Erythroblast (primary cell): Measurements from ENCODE around the gene LRRC53.

Experiments
- GATA1 ChIP-seq: IDR thresholded peaks from 2 replicates; pipeline ENCODE4 v1.6.1; 2011; ENCODE audit warnings: low read depth, mild to moderate bottlenecking, control low read depth, low read length, moderate library complexity
- POLR2A ChIP-seq: IDR thresholded peaks from 2 replicates; pipeline ENCODE4 v1.6.1; 2011; ENCODE audit warnings: mild to moderate bottlenecking, low read length

GRCh38 chr1:74437035-74437434, 75.4 kb downstream of the LRRC53 start:
- TF ChIP-seq POLR2A (no peak), GATA1 (no peak)
